ENCODE data around the gene MYL1.

Gene MYL1

DNA sequence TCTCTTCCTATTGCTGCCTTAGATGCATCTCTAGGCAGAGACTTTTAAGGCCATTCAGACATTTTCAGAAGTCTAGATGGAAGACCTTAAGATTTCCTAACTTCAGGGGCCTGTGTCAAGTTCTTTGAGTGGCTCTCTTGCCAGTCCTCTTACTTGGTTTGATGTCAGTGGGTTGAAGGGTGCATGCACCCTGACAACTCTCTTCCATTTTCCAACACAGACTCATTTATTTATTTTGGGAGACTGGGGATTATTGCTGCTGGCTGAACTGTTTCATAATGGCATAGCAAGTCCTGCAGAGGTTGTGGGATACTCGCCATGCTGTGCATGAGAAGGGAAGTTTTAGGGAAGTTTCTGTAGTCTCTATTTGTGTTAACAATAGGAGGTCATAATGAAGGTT, 50.7 kb downstream of the MYL1 start:
- DNase-seq, result no peak

DNA sequence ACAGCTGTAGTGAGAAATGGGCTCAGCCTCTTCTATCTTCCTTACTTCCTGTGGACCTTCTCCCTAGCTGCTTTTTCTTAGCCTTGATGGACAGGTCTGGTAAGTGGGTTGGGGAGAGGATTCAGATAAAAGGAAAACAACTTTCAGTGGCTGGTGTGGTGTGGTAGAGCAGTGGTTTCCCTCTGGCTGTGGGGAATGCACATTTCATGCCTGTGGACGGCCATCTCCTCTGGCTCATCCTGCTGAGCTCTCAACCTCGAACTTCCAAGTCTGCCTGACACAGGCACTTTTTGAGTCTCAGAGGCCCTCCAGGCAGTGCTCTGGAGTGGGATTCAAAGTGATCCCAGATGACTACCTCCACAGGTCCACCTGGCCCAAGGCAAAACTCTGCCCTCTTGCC, 51.1 kb downstream of the MYL1 start:
- no peak for DNase-seq

- no peak for DNase-seq
Observed at GRCh38 chr2:210262036-210262435, 52.9 kb downstream of the MYL1 start.

DNA sequence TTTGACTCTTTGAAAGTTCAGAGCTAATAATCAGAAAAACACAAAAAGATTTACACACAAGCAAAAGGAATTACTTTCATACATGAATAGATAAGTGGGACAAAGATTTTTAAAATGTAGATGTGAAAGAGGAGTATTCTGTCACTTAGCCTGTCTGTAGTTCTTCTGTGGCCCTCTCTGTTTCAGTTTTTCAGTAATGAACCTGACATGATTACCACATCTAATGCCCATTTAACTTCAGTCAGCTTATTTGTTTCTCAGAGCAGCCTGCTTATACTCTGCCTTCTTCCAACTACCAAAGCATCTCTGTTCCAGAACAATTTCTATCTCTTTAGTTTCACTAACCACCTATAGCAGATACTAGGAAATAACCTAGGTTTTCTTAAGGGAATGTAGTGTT, 55.3 kb downstream of the MYL1 start:
- DNase-seq, result no peak

- no peak for DNase-seq
Observed at GRCh38 chr2:210252699-210253606, 62.0 kb downstream of the MYL1 start.

DNA sequence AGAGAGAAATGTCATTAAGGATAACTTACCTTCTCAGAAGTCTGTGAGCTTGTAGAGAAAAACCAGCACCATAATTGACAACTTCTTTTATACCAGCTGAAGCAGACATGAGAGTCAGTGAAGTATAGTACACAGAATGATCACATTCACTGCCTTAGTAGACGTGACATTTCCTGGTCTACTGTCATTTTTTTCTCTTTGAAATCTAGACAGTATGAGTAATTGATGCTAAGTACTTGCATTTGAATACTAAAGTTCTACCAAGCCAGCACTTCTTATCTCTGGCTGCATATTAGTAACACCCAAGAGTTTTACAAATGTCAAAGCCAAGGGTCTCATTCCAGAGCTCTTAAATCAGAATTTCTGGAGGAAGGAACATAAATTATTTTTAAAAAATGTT, 64.4 kb downstream of the MYL1 start:
- DNase-seq, result no peak

Data from suppressor macrophage treated with lipopolysaccharide for 1 hour (primary cell).